HEK293 (cell line): Measurements from ENCODE around the gene CHN2.

Experiments
- CTCF ChIA-PET: fragments of 350-600 bp; formaldehyde crosslinking; extraction: SDS; loops from one replicate; lab custom pipeline; 2021; ENCODE audit warnings: antibody characterized with exemption; lab: Yijun Ruan, JAX
- POLR2A ChIA-PET: fragments of 300-600 bp; formaldehyde crosslinking; extraction: SDS; loops from one replicate; lab custom pipeline; 2020; ENCODE audit warnings: antibody characterized with exemption, inconsistent platforms; lab: Yijun Ruan, JAX
- H3K27ac ChIP-seq: fragments of 200-500 bp; sonication (Bioruptor generic); 2 replicates; pipeline ENCODE4 v1.5.1; 2014; ENCODE audit warnings: low read depth, low read length, control low read depth, inconsistent platforms; ENCODE audit errors: extremely low read depth
- H3K36me3 ChIP-seq, 2 experiments: fragments of 200-500 bp in 1 of 2; sonication (Bioruptor generic) in 1 of 2; 1 replicate in 1 of 2; 2 replicates in 1 of 2; pipeline ENCODE4 v1.5.1; 2014 to 2017; ENCODE audit warnings: inconsistent platforms in 2 of 2, low read length in 2 of 2; ENCODE audit not compliant: control insufficient read depth in 2 of 2, insufficient read depth in 1 of 2
- H3K4me1 ChIP-seq: fragments of 200-500 bp; sonication (Bioruptor generic); 2 replicates; pipeline ENCODE4 v1.5.1; 2014; ENCODE audit warnings: mild to moderate bottlenecking, low read length, inconsistent platforms; ENCODE audit not compliant: control insufficient read depth, insufficient read depth
- H3K4me3 ChIP-seq: 2 replicates; pipeline ENCODE4 v1.5.1; 2011; ENCODE audit warnings: low read depth, mild to moderate bottlenecking, control low read depth, low read length, moderate library complexity
- H3K9me3 ChIP-seq: fragments of 200-500 bp; sonication (Bioruptor generic); 2 replicates; pipeline ENCODE4 v1.5.1; 2014; ENCODE audit warnings: low read depth, low read length, inconsistent platforms; ENCODE audit not compliant: control insufficient read depth, insufficient read depth
- GFI1B ChIP-seq: fragments of 450-650 bp; formaldehyde crosslinking; IDR thresholded peaks from 2 replicates; pipeline ENCODE4 v1.5.1; 2016; ENCODE audit warnings: missing biosample characterization, missing genetic modification characterization
- REPIN1 ChIP-seq: fragments of 450-650 bp; formaldehyde crosslinking; IDR thresholded peaks from 2 replicates; pipeline ENCODE4 v1.5.1; 2017; ENCODE audit warnings: missing biosample characterization, missing genetic modification characterization, low read depth
- TCF7L2 ChIP-seq: IDR thresholded peaks from 2 replicates; pipeline ENCODE4 v1.6.1; 2011; ENCODE audit warnings: low read depth, mild to moderate bottlenecking, inconsistent platforms, low read length, moderate library complexity, borderline replicate concordance
- ZBTB21 ChIP-seq: fragments of 450-650 bp; formaldehyde crosslinking; IDR thresholded peaks from 2 replicates; pipeline ENCODE4 v1.5.1; 2017; ENCODE audit warnings: missing biosample characterization, missing genetic modification characterization
- ZFP41 ChIP-seq: fragments of 450-650 bp; formaldehyde crosslinking; IDR thresholded peaks from 2 replicates; pipeline ENCODE4 v1.5.1; 2016; ENCODE audit warnings: missing biosample characterization, missing genetic modification characterization, borderline replicate concordance
- ZNF10 ChIP-seq: fragments of 450-650 bp; formaldehyde crosslinking; IDR thresholded peaks from 2 replicates; pipeline ENCODE4 v1.5.1; 2017; ENCODE audit warnings: missing biosample characterization, missing genetic modification characterization
- ZNF112 ChIP-seq: fragments of 450-650 bp; formaldehyde crosslinking; IDR thresholded peaks from 2 replicates; pipeline ENCODE4 v1.5.0; 2017; ENCODE audit warnings: missing biosample characterization, missing genetic modification characterization
- ZNF184 ChIP-seq: fragments of 450-650 bp; IDR thresholded peaks from 2 replicates; pipeline ENCODE4 v1.5.1; 2018; ENCODE audit warnings: missing biosample characterization, mild to moderate bottlenecking, missing genetic modification characterization
- ZNF2 ChIP-seq: fragments of 450-650 bp; formaldehyde crosslinking; IDR thresholded peaks from 2 replicates; pipeline ENCODE4 v1.5.1; 2016; ENCODE audit warnings: missing biosample characterization, missing genetic modification characterization
- ZNF211 ChIP-seq: fragments of 450-650 bp; formaldehyde crosslinking; IDR thresholded peaks from 2 replicates; pipeline ENCODE4 v1.5.1; 2016; ENCODE audit warnings: low read depth, missing biosample characterization, missing genetic modification characterization
- ZNF214 ChIP-seq: fragments of 450-650 bp; formaldehyde crosslinking; IDR thresholded peaks from 2 replicates; pipeline ENCODE4 v1.5.1; 2017; ENCODE audit warnings: missing biosample characterization, mild to moderate bottlenecking, missing genetic modification characterization, borderline replicate concordance
- ZNF341 ChIP-seq: fragments of 450-650 bp; formaldehyde crosslinking; IDR thresholded peaks from 2 replicates; pipeline ENCODE4; 2016; ENCODE audit warnings: low read depth, missing biosample characterization, missing genetic modification characterization
- ZNF433 ChIP-seq: fragments of 450-650 bp; formaldehyde crosslinking; IDR thresholded peaks from 2 replicates; pipeline ENCODE4 v1.5.1; 2016; ENCODE audit warnings: missing biosample characterization, missing genetic modification characterization, low read depth
- ZNF580 ChIP-seq: fragments of 450-650 bp; formaldehyde crosslinking; IDR thresholded peaks from 2 replicates; pipeline ENCODE4 v1.5.1; 2016; ENCODE audit warnings: missing biosample characterization, missing genetic modification characterization
- ZNF654 ChIP-seq: fragments of 450-650 bp; formaldehyde crosslinking; IDR thresholded peaks from 2 replicates; pipeline ENCODE4 v1.5.1; 2016; ENCODE audit warnings: low read depth, missing biosample characterization, missing genetic modification characterization
- ZNF670 ChIP-seq: fragments of 450-650 bp; formaldehyde crosslinking; IDR thresholded peaks from 2 replicates; pipeline ENCODE4 v1.5.1; 2016; ENCODE audit warnings: missing biosample characterization, missing genetic modification characterization, low read depth
- TF ChIP-seq, protein P1 (sequence below): fragments of 450-650 bp; formaldehyde crosslinking; IDR thresholded peaks from 2 replicates; pipeline ENCODE4 v1.5.1; 2016; ENCODE audit warnings: missing biosample characterization, missing genetic modification characterization
- TF ChIP-seq, protein P2 (sequence below): fragments of 450-650 bp; formaldehyde crosslinking; IDR thresholded peaks from 2 replicates; pipeline ENCODE4 v1.5.1; 2016; ENCODE audit warnings: missing biosample characterization, missing genetic modification characterization

Gene CHN2

GRCh38 chr7:29292886-29293658 lies 98.5 kb downstream of the CHN2 start:
- no peak overlapping the region for H3K4me3 ChIP-seq
- no peaks in the 10 kb centered on the region for H3K9me3 ChIP-seq
- CTCF ChIA-PET: interaction anchor here (0.6 kb wide), 1 partner anchor 37 kb away, joined by 3 read pairs; no protein-coding TSS in a partner anchor
- TF ChIP-seq, protein P1, sequence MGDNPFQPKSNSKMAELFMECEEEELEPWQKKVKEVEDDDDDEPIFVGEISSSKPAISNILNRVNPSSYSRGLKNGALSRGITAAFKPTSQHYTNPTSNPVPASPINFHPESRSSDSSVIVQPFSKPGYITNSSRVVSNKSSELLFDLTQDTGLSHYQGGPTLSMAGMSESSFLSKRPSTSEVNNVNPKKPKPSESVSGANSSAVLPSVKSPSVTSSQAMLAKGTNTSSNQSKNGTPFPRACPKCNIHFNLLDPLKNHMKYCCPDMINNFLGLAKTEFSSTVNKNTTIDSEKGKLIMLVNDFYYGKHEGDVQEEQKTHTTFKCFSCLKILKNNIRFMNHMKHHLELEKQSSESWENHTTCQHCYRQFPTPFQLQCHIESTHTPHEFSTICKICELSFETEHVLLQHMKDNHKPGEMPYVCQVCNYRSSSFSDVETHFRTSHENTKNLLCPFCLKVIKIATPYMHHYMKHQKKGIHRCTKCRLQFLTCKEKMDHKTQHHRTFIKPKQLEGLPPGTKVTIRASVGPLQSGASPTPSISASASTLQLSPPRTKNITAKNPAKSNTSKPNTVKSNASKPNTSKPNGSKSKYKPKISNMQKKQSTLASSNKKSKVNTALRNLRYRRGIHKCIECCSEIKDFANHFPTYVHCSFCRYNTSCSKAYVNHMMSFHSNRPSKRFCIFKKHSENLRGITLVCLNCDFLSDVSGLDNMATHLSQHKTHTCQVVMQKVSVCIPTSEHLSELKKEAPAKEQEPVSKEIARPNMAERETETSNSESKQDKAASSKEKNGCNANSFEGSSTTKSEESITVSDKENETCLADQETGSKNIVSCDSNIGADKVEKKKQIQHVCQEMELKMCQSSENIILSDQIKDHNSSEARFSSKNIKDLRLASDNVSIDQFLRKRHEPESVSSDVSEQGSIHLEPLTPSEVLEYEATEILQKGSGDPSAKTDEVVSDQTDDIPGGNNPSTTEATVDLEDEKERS: no peak
- TF ChIP-seq, protein P2, sequence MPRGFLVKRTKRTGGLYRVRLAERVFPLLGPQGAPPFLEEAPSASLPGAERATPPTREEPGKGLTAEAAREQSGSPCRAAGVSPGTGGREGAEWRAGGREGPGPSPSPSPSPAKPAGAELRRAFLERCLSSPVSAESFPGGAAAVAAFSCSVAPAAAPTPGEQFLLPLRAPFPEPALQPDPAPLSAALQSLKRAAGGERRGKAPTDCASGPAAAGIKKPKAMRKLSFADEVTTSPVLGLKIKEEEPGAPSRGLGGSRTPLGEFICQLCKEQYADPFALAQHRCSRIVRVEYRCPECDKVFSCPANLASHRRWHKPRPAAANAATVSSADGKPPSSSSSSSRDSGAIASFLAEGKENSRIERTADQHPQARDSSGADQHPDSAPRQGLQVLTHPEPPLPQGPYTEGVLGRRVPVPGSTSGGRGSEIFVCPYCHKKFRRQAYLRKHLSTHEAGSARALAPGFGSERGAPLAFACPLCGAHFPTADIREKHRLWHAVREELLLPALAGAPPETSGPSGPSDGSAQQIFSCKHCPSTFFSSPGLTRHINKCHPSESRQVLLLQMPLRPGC (tag by site-specific recombination): no peak
- TF ChIP-seq ZNF112 (tag by site-specific recombination) (no peak), ZNF580 (no peak), GFI1B (tag by site-specific recombination) (no peak), ZNF214 (tag by site-specific recombination) (no peak), TCF7L2 (no peak), ZNF211 (tag by site-specific recombination) (no peak), ZNF654 (tag by site-specific recombination) (no peak), ZNF670 (tag by site-specific recombination) (no peak), ZNF184 (tag by site-specific recombination) (no peak), ZFP41 (no peak)
- H3K36me3 ChIP-seq: no peaks in the 10 kb centered on the region
- H3K27ac ChIP-seq: no peak overlapping the region
- H3K4me1 ChIP-seq: no peaks in the 10 kb centered on the region
- POLR2A ChIA-PET: no interaction called here

DNA sequence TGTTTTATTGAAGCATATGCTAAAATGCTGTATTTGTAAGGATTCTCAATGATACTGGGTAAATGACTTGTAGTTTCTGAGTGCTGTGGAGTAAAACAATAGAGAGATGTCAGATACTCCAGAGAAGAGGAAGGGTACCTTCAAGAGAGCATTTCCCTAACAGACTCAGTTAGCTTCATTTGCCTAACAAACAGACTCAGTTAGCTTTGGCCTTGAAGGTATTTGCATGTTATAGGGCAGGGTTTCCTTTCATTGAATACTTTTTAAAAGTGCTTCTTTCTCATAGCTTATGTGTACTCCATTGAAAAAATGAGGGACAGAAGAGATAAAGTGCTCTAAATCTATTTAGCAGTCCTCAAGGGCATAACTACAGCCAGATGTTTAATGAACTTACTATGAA lies 101.8 kb downstream of the CHN2 start:
- H3K4me1 ChIP-seq: 0 out of 2 replicates have a peak, but pooled peaks cover 3% of the 10 kb centered on the region
- H3K9me3 ChIP-seq: no peaks in the 10 kb centered on the region
- H3K4me3 ChIP-seq: no peak overlapping the region
- ChIA-PET CTCF (interaction anchor here (0.7 to 1.1 kb wide), 7 partner anchors 9 to 173 kb away, joined by 3 to 6 read pairs (median 4); no protein-coding TSS in a partner anchor), POLR2A (no interaction called here)
- no peaks in the 10 kb centered on the region for H3K36me3 ChIP-seq
- no peak overlapping the region for H3K27ac ChIP-seq
- TF ChIP-seq ZBTB21 (tag by site-specific recombination) (no peak), REPIN1 (tag by site-specific recombination) (no peak), ZNF2 (tag by site-specific recombination) (no peak), ZNF433 (tag by site-specific recombination) (no peak), ZNF10 (tag by site-specific recombination) (no peak), ZNF341 (tag by site-specific recombination) (no peak)
- TF ChIP-seq, protein P1: no peak
